HepG2 (cell line): ENCODE measurements around the gene SEC31A.

Source experiments
- ATF7-NPFF ChIP-seq: sonication (generic); formaldehyde crosslinking; IDR thresholded peaks from 2 replicates; pipeline ENCODE4 v1.8.1; 2023; ENCODE audit warnings: mild to moderate bottlenecking, low read depth, missing genetic modification reagents, moderate library complexity
- ELF4 ChIP-seq: sonication (generic); formaldehyde crosslinking; IDR thresholded peaks from 2 replicates; pipeline ENCODE4 v1.5.0; 2020; ENCODE audit warnings: missing genetic modification reagents, mild to moderate bottlenecking, moderate library complexity, borderline replicate concordance
- JUND ChIP-seq: sonication (generic); formaldehyde crosslinking; IDR thresholded peaks from 2 replicates; pipeline ENCODE4 v1.8.0; 2022; ENCODE audit warnings: mild to moderate bottlenecking, missing genetic modification reagents
- NFYC ChIP-seq: IDR thresholded peaks from 2 replicates; pipeline ENCODE4 v1.6.1; 2016; ENCODE audit warnings: missing genetic modification reagents, missing compliant biosample characterization
- PRDM4 ChIP-seq: sonication (generic); formaldehyde crosslinking; IDR thresholded peaks from 2 replicates; pipeline ENCODE4 v1.9.0; 2021; ENCODE audit warnings: missing genetic modification reagents, borderline replicate concordance
- TAF1 ChIP-seq: sonication (generic); formaldehyde crosslinking; IDR thresholded peaks from 2 replicates; pipeline ENCODE4 v1.4.0; 2020; ENCODE audit warnings: missing genetic modification reagents
- ZNF614 ChIP-seq: IDR thresholded peaks from 2 replicates; pipeline ENCODE4 v1.6.1; 2018; ENCODE audit warnings: missing biosample characterization, missing genetic modification reagents, inconsistent platforms, borderline replicate concordance
- ZNF790 ChIP-seq: sonication (generic); formaldehyde crosslinking; IDR thresholded peaks from 2 replicates; pipeline ENCODE4 v1.8.0; 2022; ENCODE audit warnings: missing genetic modification reagents, mild to moderate bottlenecking, borderline replicate concordance
- ZSCAN20 ChIP-seq: sonication (generic); formaldehyde crosslinking; IDR thresholded peaks from 2 replicates; pipeline ENCODE4 v1.4.0; 2020; ENCODE audit warnings: missing genetic modification reagents, mild to moderate bottlenecking, borderline replicate concordance
- TF ChIP-seq, protein P1 (sequence below), 2 experiments: IDR thresholded peaks; 2 replicates each; pipeline ENCODE4 v1.6.1; 2011 to 2012; ENCODE audit warnings: low read length in 2 of 2, borderline replicate concordance in 1 of 2, low read depth in 1 of 2, mild to moderate bottlenecking in 1 of 2, moderate library complexity in 1 of 2
- TF ChIP-seq, protein P2 (sequence below): sonication (generic); formaldehyde crosslinking; IDR thresholded peaks from 2 replicates; pipeline ENCODE4 v1.5.0; 2020; ENCODE audit warnings: mild to moderate bottlenecking, missing genetic modification reagents
- TF ChIP-seq, protein P3 (sequence below): sonication (generic); formaldehyde crosslinking; IDR thresholded peaks from 2 replicates; pipeline ENCODE4 v1.5.0; 2020; ENCODE audit warnings: mild to moderate bottlenecking, missing genetic modification reagents, moderate library complexity
- TF ChIP-seq, protein P4 (sequence below): sonication (generic); formaldehyde crosslinking; IDR thresholded peaks from 2 replicates; pipeline ENCODE4 v1.9.0; 2021; ENCODE audit warnings: missing genetic modification reagents, mild to moderate bottlenecking, borderline replicate concordance
- TF ChIP-seq, protein P5 (sequence below): IDR thresholded peaks from 2 replicates; pipeline ENCODE4 v1.6.1; 2012; ENCODE audit warnings: inconsistent platforms

GRCh38 chr4:82802911-82803310 lies 88.0 kb downstream of the SEC31A start:
- TF ChIP-seq NFYC (CRISPR knock-in tag) (no peak), TAF1 (no peak), ELF4 (CRISPR knock-in tag) (no peak), ZNF614 (no peak), PRDM4 (no peak), ZNF790 (CRISPR knock-in tag) (no peak), ZSCAN20 (CRISPR knock-in tag) (no peak), ATF7-NPFF (no peak), JUND (no peak)
- TF ChIP-seq, protein P1, sequence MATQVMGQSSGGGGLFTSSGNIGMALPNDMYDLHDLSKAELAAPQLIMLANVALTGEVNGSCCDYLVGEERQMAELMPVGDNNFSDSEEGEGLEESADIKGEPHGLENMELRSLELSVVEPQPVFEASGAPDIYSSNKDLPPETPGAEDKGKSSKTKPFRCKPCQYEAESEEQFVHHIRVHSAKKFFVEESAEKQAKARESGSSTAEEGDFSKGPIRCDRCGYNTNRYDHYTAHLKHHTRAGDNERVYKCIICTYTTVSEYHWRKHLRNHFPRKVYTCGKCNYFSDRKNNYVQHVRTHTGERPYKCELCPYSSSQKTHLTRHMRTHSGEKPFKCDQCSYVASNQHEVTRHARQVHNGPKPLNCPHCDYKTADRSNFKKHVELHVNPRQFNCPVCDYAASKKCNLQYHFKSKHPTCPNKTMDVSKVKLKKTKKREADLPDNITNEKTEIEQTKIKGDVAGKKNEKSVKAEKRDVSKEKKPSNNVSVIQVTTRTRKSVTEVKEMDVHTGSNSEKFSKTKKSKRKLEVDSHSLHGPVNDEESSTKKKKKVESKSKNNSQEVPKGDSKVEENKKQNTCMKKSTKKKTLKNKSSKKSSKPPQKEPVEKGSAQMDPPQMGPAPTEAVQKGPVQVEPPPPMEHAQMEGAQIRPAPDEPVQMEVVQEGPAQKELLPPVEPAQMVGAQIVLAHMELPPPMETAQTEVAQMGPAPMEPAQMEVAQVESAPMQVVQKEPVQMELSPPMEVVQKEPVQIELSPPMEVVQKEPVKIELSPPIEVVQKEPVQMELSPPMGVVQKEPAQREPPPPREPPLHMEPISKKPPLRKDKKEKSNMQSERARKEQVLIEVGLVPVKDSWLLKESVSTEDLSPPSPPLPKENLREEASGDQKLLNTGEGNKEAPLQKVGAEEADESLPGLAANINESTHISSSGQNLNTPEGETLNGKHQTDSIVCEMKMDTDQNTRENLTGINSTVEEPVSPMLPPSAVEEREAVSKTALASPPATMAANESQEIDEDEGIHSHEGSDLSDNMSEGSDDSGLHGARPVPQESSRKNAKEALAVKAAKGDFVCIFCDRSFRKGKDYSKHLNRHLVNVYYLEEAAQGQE (IDR thresholded peaks at IDR 0.05; ENCODE audit: borderline replicate concordance in 1 of 2, low read depth in 1 of 2, low read length in 2 of 2), result no peak
- TF ChIP-seq, protein P2, sequence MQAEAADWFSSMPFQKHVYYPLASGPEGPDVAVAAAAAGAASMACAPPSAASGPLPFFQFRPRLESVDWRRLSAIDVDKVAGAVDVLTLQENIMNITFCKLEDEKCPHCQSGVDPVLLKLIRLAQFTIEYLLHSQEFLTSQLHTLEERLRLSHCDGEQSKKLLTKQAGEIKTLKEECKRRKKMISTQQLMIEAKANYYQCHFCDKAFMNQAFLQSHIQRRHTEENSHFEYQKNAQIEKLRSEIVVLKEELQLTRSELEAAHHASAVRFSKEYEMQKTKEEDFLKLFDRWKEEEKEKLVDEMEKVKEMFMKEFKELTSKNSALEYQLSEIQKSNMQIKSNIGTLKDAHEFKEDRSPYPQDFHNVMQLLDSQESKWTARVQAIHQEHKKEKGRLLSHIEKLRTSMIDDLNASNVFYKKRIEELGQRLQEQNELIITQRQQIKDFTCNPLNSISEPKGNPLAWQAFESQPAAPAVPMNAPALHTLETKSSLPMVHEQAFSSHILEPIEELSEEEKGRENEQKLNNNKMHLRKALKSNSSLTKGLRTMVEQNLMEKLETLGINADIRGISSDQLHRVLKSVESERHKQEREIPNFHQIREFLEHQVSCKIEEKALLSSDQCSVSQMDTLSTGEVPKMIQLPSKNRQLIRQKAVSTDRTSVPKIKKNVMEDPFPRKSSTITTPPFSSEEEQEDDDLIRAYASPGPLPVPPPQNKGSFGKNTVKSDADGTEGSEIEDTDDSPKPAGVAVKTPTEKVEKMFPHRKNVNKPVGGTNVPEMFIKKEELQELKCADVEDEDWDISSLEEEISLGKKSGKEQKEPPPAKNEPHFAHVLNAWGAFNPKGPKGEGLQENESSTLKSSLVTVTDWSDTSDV (CRISPR knock-in tag), result no peak
- TF ChIP-seq, protein P3, sequence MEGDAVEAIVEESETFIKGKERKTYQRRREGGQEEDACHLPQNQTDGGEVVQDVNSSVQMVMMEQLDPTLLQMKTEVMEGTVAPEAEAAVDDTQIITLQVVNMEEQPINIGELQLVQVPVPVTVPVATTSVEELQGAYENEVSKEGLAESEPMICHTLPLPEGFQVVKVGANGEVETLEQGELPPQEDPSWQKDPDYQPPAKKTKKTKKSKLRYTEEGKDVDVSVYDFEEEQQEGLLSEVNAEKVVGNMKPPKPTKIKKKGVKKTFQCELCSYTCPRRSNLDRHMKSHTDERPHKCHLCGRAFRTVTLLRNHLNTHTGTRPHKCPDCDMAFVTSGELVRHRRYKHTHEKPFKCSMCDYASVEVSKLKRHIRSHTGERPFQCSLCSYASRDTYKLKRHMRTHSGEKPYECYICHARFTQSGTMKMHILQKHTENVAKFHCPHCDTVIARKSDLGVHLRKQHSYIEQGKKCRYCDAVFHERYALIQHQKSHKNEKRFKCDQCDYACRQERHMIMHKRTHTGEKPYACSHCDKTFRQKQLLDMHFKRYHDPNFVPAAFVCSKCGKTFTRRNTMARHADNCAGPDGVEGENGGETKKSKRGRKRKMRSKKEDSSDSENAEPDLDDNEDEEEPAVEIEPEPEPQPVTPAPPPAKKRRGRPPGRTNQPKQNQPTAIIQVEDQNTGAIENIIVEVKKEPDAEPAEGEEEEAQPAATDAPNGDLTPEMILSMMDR (CRISPR knock-in tag), result no peak
- TF ChIP-seq, protein P4, sequence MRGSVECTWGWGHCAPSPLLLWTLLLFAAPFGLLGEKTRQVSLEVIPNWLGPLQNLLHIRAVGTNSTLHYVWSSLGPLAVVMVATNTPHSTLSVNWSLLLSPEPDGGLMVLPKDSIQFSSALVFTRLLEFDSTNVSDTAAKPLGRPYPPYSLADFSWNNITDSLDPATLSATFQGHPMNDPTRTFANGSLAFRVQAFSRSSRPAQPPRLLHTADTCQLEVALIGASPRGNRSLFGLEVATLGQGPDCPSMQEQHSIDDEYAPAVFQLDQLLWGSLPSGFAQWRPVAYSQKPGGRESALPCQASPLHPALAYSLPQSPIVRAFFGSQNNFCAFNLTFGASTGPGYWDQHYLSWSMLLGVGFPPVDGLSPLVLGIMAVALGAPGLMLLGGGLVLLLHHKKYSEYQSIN, result no peak
- TF ChIP-seq, protein P5, sequence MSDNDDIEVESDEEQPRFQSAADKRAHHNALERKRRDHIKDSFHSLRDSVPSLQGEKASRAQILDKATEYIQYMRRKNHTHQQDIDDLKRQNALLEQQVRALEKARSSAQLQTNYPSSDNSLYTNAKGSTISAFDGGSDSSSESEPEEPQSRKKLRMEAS, result no peak
